ENCODE measurements around the gene REST. TPM values are rescaled to one million over a fixed set of nuclear protein-coding genes. Genes with fewer than 3 reads are reported as not detected.
A peak's percentile ranks its signal among the peaks of the same experiment; 100 is the strongest.
"Not testable (repeated sequence)": the region's sequence is repeated elsewhere in the genome, so short reads cannot be mapped to it uniquely, and the experiment has no call there.

REST gene
- total RNA-seq, 1 donor from 2014 or later: 57.4 TPM

- Mint-ChIP-seq H3K36me3 (ENCODE audit: low read depth) (peaks cover 4% of the 10 kb centered on the region), H3K9me3 (ENCODE audit: low read depth) (no peaks in the 10 kb centered on the region), H3K4me1 (ENCODE audit: low read depth) (peaks cover 44% of the 10 kb centered on the region), H3K27me3 (ENCODE audit: low read depth) (no peaks in the 10 kb centered on the region), H3K27ac (ENCODE audit: unreplicated experiment) (peak overlapping the region; percentile 95), H3K4me3 (ENCODE audit: unreplicated experiment) (peak overlapping the region; percentile 91)
- no peak for DNase-seq (ENCODE audit: low spot score)
- TF ChIP-seq, protein P1, sequence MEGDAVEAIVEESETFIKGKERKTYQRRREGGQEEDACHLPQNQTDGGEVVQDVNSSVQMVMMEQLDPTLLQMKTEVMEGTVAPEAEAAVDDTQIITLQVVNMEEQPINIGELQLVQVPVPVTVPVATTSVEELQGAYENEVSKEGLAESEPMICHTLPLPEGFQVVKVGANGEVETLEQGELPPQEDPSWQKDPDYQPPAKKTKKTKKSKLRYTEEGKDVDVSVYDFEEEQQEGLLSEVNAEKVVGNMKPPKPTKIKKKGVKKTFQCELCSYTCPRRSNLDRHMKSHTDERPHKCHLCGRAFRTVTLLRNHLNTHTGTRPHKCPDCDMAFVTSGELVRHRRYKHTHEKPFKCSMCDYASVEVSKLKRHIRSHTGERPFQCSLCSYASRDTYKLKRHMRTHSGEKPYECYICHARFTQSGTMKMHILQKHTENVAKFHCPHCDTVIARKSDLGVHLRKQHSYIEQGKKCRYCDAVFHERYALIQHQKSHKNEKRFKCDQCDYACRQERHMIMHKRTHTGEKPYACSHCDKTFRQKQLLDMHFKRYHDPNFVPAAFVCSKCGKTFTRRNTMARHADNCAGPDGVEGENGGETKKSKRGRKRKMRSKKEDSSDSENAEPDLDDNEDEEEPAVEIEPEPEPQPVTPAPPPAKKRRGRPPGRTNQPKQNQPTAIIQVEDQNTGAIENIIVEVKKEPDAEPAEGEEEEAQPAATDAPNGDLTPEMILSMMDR (IDR thresholded peaks at IDR 0.05): no peak
These were observed 2.7 kb downstream of the REST start for GRCh38 chr4:56910172-56910967.

DNA sequence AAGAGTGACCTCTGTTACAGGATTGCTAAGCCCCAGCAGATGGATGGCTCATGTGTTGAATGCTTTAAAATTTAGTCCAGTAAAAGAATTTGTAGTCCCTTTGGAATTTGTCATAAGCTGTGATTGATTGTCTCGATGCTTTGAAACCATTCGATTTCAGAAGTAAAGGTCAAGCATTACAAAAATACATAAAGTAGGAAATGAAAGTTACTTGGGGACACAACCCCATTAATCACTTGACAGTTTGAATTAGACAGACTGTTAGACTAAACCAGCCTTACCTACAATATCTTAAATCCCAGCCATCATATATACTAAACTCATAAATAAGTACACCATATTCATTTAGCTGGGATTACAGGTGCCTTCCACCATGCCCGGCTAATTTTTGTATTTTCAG, 6.6 kb downstream of the REST start:
- Mint-ChIP-seq H3K4me3 (ENCODE audit: unreplicated experiment) (no peak overlapping the region), H3K9me3 (ENCODE audit: low read depth) (no peaks in the 10 kb centered on the region), H3K36me3 (ENCODE audit: low read depth) (peaks cover 4% of the 10 kb centered on the region), H3K27ac (ENCODE audit: unreplicated experiment) (no peak overlapping the region), H3K27me3 (ENCODE audit: low read depth) (no peaks in the 10 kb centered on the region), H3K4me1 (ENCODE audit: low read depth) (peaks cover 51% of the 10 kb centered on the region)
- TF ChIP-seq, protein P1 (IDR thresholded peaks at IDR 0.05): no peak
- no peak for DNase-seq (ENCODE audit: low spot score)

DNA sequence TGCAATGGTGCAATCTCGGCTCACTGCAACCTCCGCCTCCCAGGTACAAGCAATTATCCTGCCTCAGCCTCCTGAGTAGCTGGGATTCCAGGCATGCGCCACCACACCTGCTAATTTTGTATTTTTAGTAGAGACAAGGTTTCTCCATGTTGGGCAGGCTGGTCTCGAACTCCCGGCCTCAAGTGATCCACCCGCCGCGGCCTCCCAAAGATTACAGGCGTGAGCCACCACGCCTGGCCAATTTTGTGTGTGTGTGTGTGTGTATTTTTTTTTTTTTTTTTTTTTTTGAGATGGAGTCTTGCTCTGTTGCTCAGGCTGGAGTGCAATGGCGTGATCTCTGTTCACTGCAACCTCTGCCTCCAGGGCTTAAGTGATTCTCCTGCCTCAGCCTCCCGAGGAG, 7.3 kb downstream of the REST start:
- H3K27ac Mint-ChIP-seq (ENCODE audit: unreplicated experiment); DNase-seq (ENCODE audit: low spot score); H3K9me3 Mint-ChIP-seq (ENCODE audit: low read depth); H3K27me3 Mint-ChIP-seq (ENCODE audit: low read depth); H3K36me3 Mint-ChIP-seq (ENCODE audit: low read depth); H3K4me3 Mint-ChIP-seq (ENCODE audit: unreplicated experiment): not testable (repeated sequence)
- H3K4me1 Mint-ChIP-seq (ENCODE audit: low read depth): peaks cover 44% of the 10 kb centered on the region

GRCh38 chr4:56927196-56927595, 19.5 kb downstream of the REST start:
- Mint-ChIP-seq H3K36me3 (ENCODE audit: low read depth) (peaks cover 28% of the 10 kb centered on the region), H3K27ac (ENCODE audit: unreplicated experiment) (no peak overlapping the region), H3K4me3 (ENCODE audit: unreplicated experiment) (no peak overlapping the region), H3K27me3 (ENCODE audit: low read depth) (no peaks in the 10 kb centered on the region), H3K9me3 (ENCODE audit: low read depth) (no peaks in the 10 kb centered on the region), H3K4me1 (ENCODE audit: low read depth) (no peaks in the 10 kb centered on the region)
- no peak for DNase-seq (ENCODE audit: low spot score)
- TF ChIP-seq, protein P1 (IDR thresholded peaks at IDR 0.05): no peak

DNA sequence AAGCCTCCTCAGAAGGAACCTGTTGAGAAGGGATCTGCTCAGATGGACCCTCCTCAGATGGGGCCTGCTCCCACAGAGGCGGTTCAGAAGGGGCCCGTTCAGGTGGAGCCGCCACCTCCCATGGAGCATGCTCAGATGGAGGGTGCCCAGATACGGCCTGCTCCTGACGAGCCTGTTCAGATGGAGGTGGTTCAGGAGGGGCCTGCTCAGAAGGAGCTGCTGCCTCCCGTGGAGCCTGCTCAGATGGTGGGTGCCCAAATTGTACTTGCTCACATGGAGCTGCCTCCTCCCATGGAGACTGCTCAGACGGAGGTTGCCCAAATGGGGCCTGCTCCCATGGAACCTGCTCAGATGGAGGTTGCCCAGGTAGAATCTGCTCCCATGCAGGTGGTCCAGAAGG, 22.9 kb downstream of the REST start:
- H3K36me3 Mint-ChIP-seq (ENCODE audit: low read depth): peaks cover 25% of the 10 kb centered on the region
- no peak overlapping the region for H3K27ac Mint-ChIP-seq (ENCODE audit: unreplicated experiment)
- H3K27me3 Mint-ChIP-seq (ENCODE audit: low read depth): no peaks in the 10 kb centered on the region
- H3K9me3 Mint-ChIP-seq (ENCODE audit: low read depth): no peaks in the 10 kb centered on the region
- TF ChIP-seq, protein P1 (IDR thresholded peaks at IDR 0.05): no peak
- no peak for DNase-seq (ENCODE audit: low spot score)
- peaks cover 3% of the 10 kb centered on the region for H3K4me1 Mint-ChIP-seq (ENCODE audit: low read depth)
- no peak overlapping the region for H3K4me3 Mint-ChIP-seq (ENCODE audit: unreplicated experiment)

GRCh38 chr4:56931924-56932323, 24.2 kb downstream of the REST start:
- H3K4me3 Mint-ChIP-seq (ENCODE audit: unreplicated experiment): no peak overlapping the region
- peaks cover 25% of the 10 kb centered on the region for H3K36me3 Mint-ChIP-seq (ENCODE audit: low read depth)
- DNase-seq (ENCODE audit: low spot score): no peak
- no peaks in the 10 kb centered on the region for H3K9me3 Mint-ChIP-seq (ENCODE audit: low read depth)
- TF ChIP-seq, protein P1 (IDR thresholded peaks at IDR 0.05): no peak
- H3K27me3 Mint-ChIP-seq (ENCODE audit: low read depth): no peaks in the 10 kb centered on the region
- peaks cover 3% of the 10 kb centered on the region for H3K4me1 Mint-ChIP-seq (ENCODE audit: low read depth)
- H3K27ac Mint-ChIP-seq (ENCODE audit: unreplicated experiment): no peak overlapping the region

Data from chondrocyte (in vitro differentiated cells).